Mesothelial cell of epicardium (in vitro differentiated cells): Measurements from ENCODE around the gene HMG20A. TPM values are rescaled to one million over a fixed set of nuclear protein-coding genes. Genes with fewer than 3 reads are reported as not detected.
A peak's percentile ranks its signal among the peaks of the same experiment; 100 is the strongest.

Source experiments
- DNase-seq, 2 experiments: peaks; one replicate each; pipeline ENCODE4 v3.0.0; 2021; ENCODE audit warnings: low spot score in 2 of 2; ENCODE audit not compliant: unreplicated experiment in 2 of 2
- H3K27ac Mint-ChIP-seq: 2 replicates; pipeline ENCODE4 v1.8.0; 2021; ENCODE audit warnings: mixed read lengths
- H3K27me3 Mint-ChIP-seq: 2 replicates; pipeline ENCODE4 v1.8.0; 2021; ENCODE audit warnings: low read depth, mixed read lengths
- H3K36me3 Mint-ChIP-seq: 2 replicates; pipeline ENCODE4 v1.8.0; 2021; ENCODE audit warnings: mixed read lengths
- H3K4me1 Mint-ChIP-seq: 2 replicates; pipeline ENCODE4 v1.8.0; 2021; ENCODE audit warnings: mixed read lengths
- H3K4me3 Mint-ChIP-seq: 2 replicates; pipeline ENCODE4 v1.8.0; 2021; ENCODE audit warnings: mild to moderate bottlenecking, moderate library complexity, mixed read lengths
- H3K9me3 Mint-ChIP-seq: 2 replicates; pipeline ENCODE4 v1.8.0; 2021; ENCODE audit warnings: mixed read lengths
- CTCF ChIP-seq: fragments of 200-600 bp; sonication (generic); IDR thresholded peaks from one replicate; pipeline ENCODE4 v1.5.0; 2021; ENCODE audit warnings: antibody characterized with exemption; ENCODE audit not compliant: unreplicated experiment
- total RNA-seq: library from RNA; stranded (reverse); gene quantifications from 3 replicates; pipeline ENCODE4 v1.2.1, GENCODE V29; 2021

The HMG20A gene
- total RNA-seq, 1 donor from 2014 or later = 70.5 TPM

- no peak for TF ChIP-seq CTCF
- Mint-ChIP-seq H3K27ac (no peak overlapping the region), H3K4me3 (no peak overlapping the region), H3K4me1 (peaks cover 37% of the 10 kb centered on the region), H3K9me3 (no peaks in the 10 kb centered on the region), H3K27me3 (no peaks in the 10 kb centered on the region), H3K36me3 (no peaks in the 10 kb centered on the region)
- no peak for DNase-seq
These were observed 5.1 kb upstream of the HMG20A start for GRCh38 chr15:77415450-77416147.

- no peaks in the 10 kb centered on the region for H3K9me3 Mint-ChIP-seq
- H3K27me3 Mint-ChIP-seq = no peaks in the 10 kb centered on the region
- no peaks in the 10 kb centered on the region for H3K36me3 Mint-ChIP-seq
- DNase-seq = no peak
- H3K4me1 Mint-ChIP-seq = peaks cover 35% of the 10 kb centered on the region
- TF ChIP-seq CTCF = no peak
- no peak overlapping the region for H3K27ac Mint-ChIP-seq
- H3K4me3 Mint-ChIP-seq = no peak overlapping the region
These were observed 4.6 kb upstream of the HMG20A start for GRCh38 chr15:77416148-77416455.

GRCh38 chr15:77416954-77417353 lies 3.7 kb upstream of the HMG20A start:
- Mint-ChIP-seq H3K36me3 (no peaks in the 10 kb centered on the region), H3K27me3 (no peaks in the 10 kb centered on the region), H3K4me3 (no peak overlapping the region), H3K4me1 (peaks cover 41% of the 10 kb centered on the region), H3K9me3 (no peaks in the 10 kb centered on the region), H3K27ac (peak overlapping the region; percentile 8)
- no peak for DNase-seq
- no peak for TF ChIP-seq CTCF

GRCh38 chr15:77417602-77418001 lies 3.1 kb upstream of the HMG20A start:
- no peaks in the 10 kb centered on the region for H3K27me3 Mint-ChIP-seq
- peak overlapping the region; percentile 98 for H3K27ac Mint-ChIP-seq
- DNase-seq = no peak
- H3K4me1 Mint-ChIP-seq = peaks cover 37% of the 10 kb centered on the region
- no peaks in the 10 kb centered on the region for H3K9me3 Mint-ChIP-seq
- peak overlapping the region; percentile 94 for H3K4me3 Mint-ChIP-seq
- no peaks in the 10 kb centered on the region for H3K36me3 Mint-ChIP-seq
- TF ChIP-seq CTCF = no peak

GRCh38 chr15:77418391-77418965 lies 2.2 kb upstream of the HMG20A start:
- peak overlapping the region; percentile 94 for H3K4me3 Mint-ChIP-seq
- no peaks in the 10 kb centered on the region for H3K27me3 Mint-ChIP-seq
- no peak for TF ChIP-seq CTCF
- H3K27ac Mint-ChIP-seq = peak overlapping the region; percentile 98
- DNase-seq = no peak
- no peaks in the 10 kb centered on the region for H3K9me3 Mint-ChIP-seq
- H3K4me1 Mint-ChIP-seq = peaks cover 38% of the 10 kb centered on the region
- no peaks in the 10 kb centered on the region for H3K36me3 Mint-ChIP-seq
